Caco-2 (cell line): ENCODE results near the gene HPF1. TPM values are rescaled to one million over a fixed set of nuclear protein-coding genes. Genes with fewer than 3 reads are reported as not detected.

Experiments used
- BruUV-seq: library from RNA; stranded (reverse); fragments of 400-500 nt; replicated peaks from 2 replicates; lab custom pipeline; 2021; lab: Mats Ljungman, UMichigan
- CTCF ChIA-PET: fragments of 300-600 bp; sonication (Branson Sonifier 250); formaldehyde crosslinking; loops from one replicate; lab custom pipeline; 2022; ENCODE audit warnings: antibody characterized with exemption; lab: Charles Lee
- POLR2A ChIA-PET: fragments of 300-600 bp; sonication (Branson Sonifier 250); formaldehyde crosslinking; loops from one replicate; lab custom pipeline; 2022; ENCODE audit warnings: antibody characterized with exemption; lab: Charles Lee
- DNase-seq, 2 experiments: peaks; one replicate each; pipeline versions ENCODE4 v3.0.0 to v3.0.0-alpha.2; 2020 to 2022
- H3K27me3 ChIP-seq: replicated peaks from 2 replicates; pipeline ENCODE4 v1.6.0; 2011; ENCODE audit warnings: low read length; ENCODE audit not compliant: control insufficient read depth, insufficient read depth
- H3K36me3 ChIP-seq: 2 replicates; pipeline ENCODE4 v1.5.1; 2011; ENCODE audit warnings: low read length; ENCODE audit not compliant: control insufficient read depth, insufficient read depth
- H3K4me1 ChIP-seq: fragments of 250-450 bp; sonication (Bioruptor Pico); 2 replicates; pipeline ENCODE4 v1.5.1; 2020; ENCODE audit warnings: mild to moderate bottlenecking
- H3K4me3 ChIP-seq: 2 replicates; pipeline ENCODE4 v1.5.1; 2011; ENCODE audit warnings: low read depth, mild to moderate bottlenecking, control low read depth, low read length
- H3K9me3 ChIP-seq: fragments of 250-450 bp; sonication (Bioruptor Pico); 2 replicates; pipeline ENCODE4 v1.5.1; 2020; ENCODE audit warnings: mild to moderate bottlenecking, moderate library complexity
- H3K27ac Mint-ChIP-seq: one replicate; pipeline ENCODE4 v1.8.0; 2022; ENCODE audit warnings: mixed read lengths; ENCODE audit not compliant: unreplicated experiment
- H3K27me3 Mint-ChIP-seq: one replicate; pipeline ENCODE4 v1.8.0; 2022; ENCODE audit warnings: mixed read lengths; ENCODE audit not compliant: insufficient read depth, unreplicated experiment
- H3K36me3 Mint-ChIP-seq: one replicate; pipeline ENCODE4 v1.8.0; 2022; ENCODE audit warnings: mild to moderate bottlenecking, mixed read lengths; ENCODE audit not compliant: insufficient read depth, unreplicated experiment
- H3K4me1 Mint-ChIP-seq: one replicate; pipeline ENCODE4 v1.8.0; 2022; ENCODE audit warnings: low read depth, mixed read lengths; ENCODE audit not compliant: unreplicated experiment
- H3K4me3 Mint-ChIP-seq: one replicate; pipeline ENCODE4 v1.8.0; 2022; ENCODE audit warnings: mild to moderate bottlenecking, moderate library complexity, mixed read lengths; ENCODE audit not compliant: unreplicated experiment
- H3K9me3 Mint-ChIP-seq: one replicate; pipeline ENCODE4 v1.8.0; 2022; ENCODE audit warnings: mixed read lengths; ENCODE audit not compliant: unreplicated experiment
- CTCF ChIP-seq, 2 experiments: fragments of 200-600 bp in 1 of 2; IDR thresholded peaks; 1 replicate in 1 of 2; 2 replicates in 1 of 2; pipeline versions ENCODE4 v1.5.1 to v1.8.0; 2011 to 2022; ENCODE audit warnings: antibody characterized with exemption in 1 of 2, control low read depth in 1 of 2, inconsistent platforms in 1 of 2, low read depth in 1 of 2, low read length in 1 of 2, mild to moderate bottlenecking in 1 of 2, moderate library complexity in 1 of 2; ENCODE audit not compliant: insufficient read depth in 1 of 2, severe bottlenecking in 1 of 2, unreplicated experiment in 1 of 2
- intact Hi-C: fragments of 100-400 bp; cut with micrococcal nuclease; formaldehyde crosslinking; loops from one replicate; pipeline ENCODE4 v1.10.0; 2022; ENCODE audit not compliant: unreplicated experiment
- total RNA-seq: library from RNA; stranded (reverse); gene quantifications from 2 replicates; pipeline ENCODE4 v1.2.3, GENCODE V29; 2022

The HPF1 gene
- total RNA-seq, 1 experiment from 2014 or later: 14.9 TPM

GRCh38 chr4:169756971-169757574 lies 671 bp downstream of the HPF1 start:
- BruUV-seq: no TSS peak
- Histone ChIP-seq H3K9me3 (no peaks in the 10 kb centered on the region), H3K27me3 (no peaks in the 10 kb centered on the region), H3K4me3 (peak overlapping the region; percentile 81), H3K36me3 (no peaks in the 10 kb centered on the region), H3K4me1 (0 out of 2 replicates have a peak, but pooled peaks cover 5% of the 10 kb centered on the region)
- intact Hi-C loops: loop anchor here (1.0 kb wide), 2 partner anchors 144 to 270 kb away; no protein-coding TSS in a partner anchor
- no peak for DNase-seq
- no peak for TF ChIP-seq CTCF (IDR thresholded peaks at IDR 0.05; ENCODE audit: insufficient read depth in 1 of 2, low read depth in 1 of 2, low read length in 1 of 2, severe bottlenecking in 1 of 2, unreplicated experiment in 1 of 2)
- ChIA-PET CTCF (interaction anchor here (0.8 to 1.2 kb wide), 2 partner anchors 34 to 144 kb away, joined by 3 to 4 read pairs; no protein-coding TSS in a partner anchor), POLR2A (no interaction called here)
- no peaks in the 10 kb centered on the region for H3K36me3 Mint-ChIP-seq
- H3K4me1 Mint-ChIP-seq: peaks cover 12% of the 10 kb centered on the region
- peak overlapping the region; percentile 5 for H3K27ac Mint-ChIP-seq
- no peaks in the 10 kb centered on the region for H3K9me3 Mint-ChIP-seq
- H3K4me3 Mint-ChIP-seq: peak overlapping the region; percentile 77
- no peaks in the 10 kb centered on the region for H3K27me3 Mint-ChIP-seq

GRCh38 chr4:169745291-169745690 lies 12.5 kb downstream of the HPF1 start:
- DNase-seq: no peak
- H3K4me1 ChIP-seq: no peaks in the 10 kb centered on the region
- Mint-ChIP-seq H3K27ac (no peak overlapping the region), H3K27me3 (no peaks in the 10 kb centered on the region), H3K4me3 (no peak overlapping the region), H3K9me3 (no peaks in the 10 kb centered on the region), H3K36me3 (no peaks in the 10 kb centered on the region), H3K4me1 (no peaks in the 10 kb centered on the region)
- BruUV-seq: no TSS peak
- H3K4me3 ChIP-seq: no peak overlapping the region
- CTCF ChIA-PET: interaction anchor here (0.7 kb wide), 1 partner anchor 745 kb away, joined by 3 read pairs; no protein-coding TSS in a partner anchor
- no peaks in the 10 kb centered on the region for H3K9me3 ChIP-seq
- H3K36me3 ChIP-seq: no peaks in the 10 kb centered on the region
- POLR2A ChIA-PET: no interaction called here
- H3K27me3 ChIP-seq: no peaks in the 10 kb centered on the region
- TF ChIP-seq CTCF (IDR thresholded peaks at IDR 0.05; ENCODE audit: insufficient read depth in 1 of 2, low read depth in 1 of 2, low read length in 1 of 2, severe bottlenecking in 1 of 2, unreplicated experiment in 1 of 2): no peak
- intact Hi-C loops: no loop called here

- intact Hi-C loops: no loop called here
- H3K9me3 ChIP-seq: no peaks in the 10 kb centered on the region
- no TSS peak for BruUV-seq
- Mint-ChIP-seq H3K27me3 (no peaks in the 10 kb centered on the region), H3K4me1 (no peaks in the 10 kb centered on the region), H3K4me3 (no peak overlapping the region), H3K9me3 (no peaks in the 10 kb centered on the region), H3K27ac (no peak overlapping the region), H3K36me3 (no peaks in the 10 kb centered on the region)
- ChIA-PET CTCF (no interaction called here), POLR2A (no interaction called here)
- H3K4me3 ChIP-seq: no peak overlapping the region
- no peaks in the 10 kb centered on the region for H3K36me3 ChIP-seq
- no peak for DNase-seq
- no peaks in the 10 kb centered on the region for H3K27me3 ChIP-seq
- no peaks in the 10 kb centered on the region for H3K4me1 ChIP-seq
- no peak for TF ChIP-seq CTCF (IDR thresholded peaks at IDR 0.05; ENCODE audit: insufficient read depth in 1 of 2, low read depth in 1 of 2, low read length in 1 of 2, severe bottlenecking in 1 of 2, unreplicated experiment in 1 of 2)
These were observed 13.1 kb downstream of the HPF1 start for GRCh38 chr4:169744601-169745000.
